ENCODE measurements around the gene ACSL1. TPM values are rescaled to one million over a fixed set of nuclear protein-coding genes. Genes with fewer than 3 reads are reported as not detected.

The ACSL1 gene
- total and polyA plus RNA-seq, 2 of the 8 experiments (the other 6 are each of a cell fraction or from before 2014, with no cell fraction given), result 2.3 to 8.7 TPM

DNA sequence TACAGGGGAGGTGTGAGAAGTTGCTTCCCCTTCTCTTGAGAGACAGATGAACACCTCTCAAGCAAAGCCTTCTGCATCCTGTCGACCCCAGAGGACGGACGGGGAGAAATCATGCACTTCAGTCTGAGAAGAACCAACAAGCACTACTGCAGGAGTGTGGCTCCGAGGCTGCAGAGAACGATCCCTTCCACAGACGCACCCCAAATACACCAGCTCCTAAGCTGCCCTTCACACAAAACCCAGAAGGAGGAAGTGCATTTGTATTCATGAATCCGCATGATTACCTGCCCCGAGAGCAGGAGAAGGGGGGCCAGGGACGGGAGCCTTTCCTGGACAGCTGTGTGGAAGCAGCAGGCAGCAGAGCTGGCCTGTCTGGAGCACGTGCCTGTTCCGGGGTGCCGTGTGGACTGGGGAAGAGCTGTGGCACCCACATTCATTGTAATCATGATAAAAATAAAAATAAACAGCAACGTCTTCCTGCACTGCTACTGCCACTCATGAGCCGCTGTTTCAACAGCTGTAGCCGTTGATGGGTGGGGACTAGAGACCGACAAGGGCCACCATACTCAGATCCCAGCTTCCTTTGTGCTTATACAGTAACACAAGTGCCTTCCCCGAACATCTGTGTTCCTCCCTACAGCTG is 42.9 kb downstream of the ACSL1 start:
- Histone ChIP-seq H3K27me3 (replicated peaks in 1 of 4; ENCODE audit: control insufficient read depth in 3 of 4, extremely low read depth in 1 of 4, insufficient read depth in 3 of 4, low read length in 3 of 4) (no peaks in the 10 kb centered on the region), H3K27ac (ENCODE audit: low read depth, low read length) (no peak overlapping the region), H3K79me2 (ENCODE audit: control insufficient read depth in 1 of 2, insufficient read depth in 2 of 2, low read length in 2 of 2) (no peaks in the 10 kb centered on the region), H2BK5ac (ENCODE audit: low read depth, low read length) (peak overlapping the region; percentile 32; the same call in 1 of the 2 replicates), H3K14ac (ENCODE audit: insufficient read length) (no peak overlapping the region), H2BK12ac (ENCODE audit: low read depth, low read length) (peak overlapping the region; percentile 33; the same call in 1 of the 2 replicates), H4K8ac (ENCODE audit: extremely low read depth, insufficient read depth, low read length) (no peak overlapping the region), H3K9me3 (ENCODE audit: insufficient read depth in 2 of 2, low read depth in 1 of 2, low read length in 1 of 2) (0 out of 4 replicates have a peak, but pooled peaks cover 0 to 6% of the 10 kb centered on the region in 2 experiments), H3K4me1 (replicated peaks in 1 of 4; ENCODE audit: control insufficient read depth in 3 of 4, insufficient read depth in 4 of 4, low read length in 3 of 4) (peaks cover 0 to 5% (median 1%) of the 10 kb centered on the region in 4 experiments; a peak in 2 of 7 replicates), H3K79me1 (ENCODE audit: low read depth, low read length) (no peaks in the 10 kb centered on the region), H3K23ac (ENCODE audit: insufficient read length) (no peak overlapping the region), H2BK20ac (ENCODE audit: low read length) (peak overlapping the region; percentile 35; the same call in 1 of the 2 replicates), H4K91ac (replicated peaks; ENCODE audit: insufficient read length, low read length) (no peak overlapping the region), H4K5ac (ENCODE audit: insufficient read length, low read depth, low read length) (no peak overlapping the region), H2BK120ac (replicated peaks; ENCODE audit: low read depth, low read length) (no peak overlapping the region), H2BK15ac (ENCODE audit: low read length) (0 out of 2 replicates have a peak overlapping the region, but pooled peaks have one; percentile 19), H2AFZ (ENCODE audit: low read length) (peak overlapping the region; percentile 43; the same call in 1 of the 2 replicates), H3K4me2 (ENCODE audit: insufficient read depth in 1 of 2, low read depth in 2 of 2, low read length in 2 of 2) (no peak overlapping the region), H3K18ac (ENCODE audit: extremely low read depth, low read length) (no peak overlapping the region), H2AK5ac (ENCODE audit: low read depth, low read length) (no peak overlapping the region), H3K4ac (replicated peaks; ENCODE audit: insufficient read length, low read depth, low read length) (no peak overlapping the region), H3K4me3 (ENCODE audit: extremely low read depth in 1 of 4, insufficient read depth in 2 of 4, low read depth in 3 of 4, low read length in 4 of 4) (no peak overlapping the region), H4K20me1 (replicated peaks in 1 of 2; ENCODE audit: control insufficient read depth in 1 of 2, insufficient read depth in 2 of 2, low read length in 2 of 2) (no peaks in the 10 kb centered on the region), H3K23me2 (ENCODE audit: low read depth, low read length) (0 out of 2 replicates have a peak, but pooled peaks cover 2% of the 10 kb centered on the region), H3K9ac (replicated peaks in 1 of 4; ENCODE audit: extremely low read depth in 1 of 4, low read depth in 3 of 4, low read length in 3 of 4) (no peak overlapping the region), H3K56ac (replicated peaks; ENCODE audit: insufficient read length, low read depth, low read length) (no peak overlapping the region), H3K36me3 (ENCODE audit: control insufficient read depth in 2 of 4, insufficient read depth in 4 of 4, low read length in 3 of 4) (no peaks in the 10 kb centered on the region; a peak in 1 of 8 replicates)
- no peak for FAIRE-seq
- ChIA-PET CTCF (ENCODE audit: partially characterized antibody) (interaction anchor here (0.7 to 2.1 kb wide), 4 partner anchors 9 to 352 kb away, joined by 4 to 9 read pairs (median 4); no protein-coding TSS in a partner anchor), POLR2A (ENCODE audit: partially characterized antibody) (interaction anchor here (1.2 kb wide), 1 partner anchor 10 kb away, joined by 3 read pairs; no protein-coding TSS in a partner anchor)
- no peak for DNase-seq (ENCODE audit: low read depth in 1 of 2, low spot score in 2 of 2)
- 82% methylated on average over 16 of the region's 17 CpGs; no CpG with 5 or more reads in 1 of the 2 experiments for WGBS, 2 experiments (ENCODE audit: extremely low coverage in 1 of 2, insufficient coverage in 1 of 2, insufficient read length in 1 of 2, insufficient replicate concordance in 2 of 2, low coverage in 1 of 2, low lambda C conversion rate in 2 of 2, missing lambda C conversion rate in 1 of 2)
- TF ChIP-seq, protein P1, sequence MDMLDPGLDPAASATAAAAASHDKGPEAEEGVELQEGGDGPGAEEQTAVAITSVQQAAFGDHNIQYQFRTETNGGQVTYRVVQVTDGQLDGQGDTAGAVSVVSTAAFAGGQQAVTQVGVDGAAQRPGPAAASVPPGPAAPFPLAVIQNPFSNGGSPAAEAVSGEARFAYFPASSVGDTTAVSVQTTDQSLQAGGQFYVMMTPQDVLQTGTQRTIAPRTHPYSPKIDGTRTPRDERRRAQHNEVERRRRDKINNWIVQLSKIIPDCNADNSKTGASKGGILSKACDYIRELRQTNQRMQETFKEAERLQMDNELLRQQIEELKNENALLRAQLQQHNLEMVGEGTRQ (IDR thresholded peaks at IDR 0.05; ENCODE audit: low read length), result no peak
- TF ChIP-seq KDM1A (IDR thresholded peaks at IDR 0.05; ENCODE audit: borderline replicate concordance, low read length) (no peak), CREB1 (IDR thresholded peaks at IDR 0.05) (no peak), CTBP2 (IDR thresholded peaks at IDR 0.05; ENCODE audit: borderline replicate concordance, insufficient read depth, insufficient read length, low read length) (no peak), CHD1 (IDR thresholded peaks at IDR 0.05; ENCODE audit: low read depth, low read length) (no peak), POLR2A (IDR thresholded peaks at IDR 0.05; ENCODE audit: control extremely low read depth in 1 of 2, low read depth in 2 of 2, low read length in 2 of 2) (no peak), POU5F1 (IDR thresholded peaks at IDR 0.05; ENCODE audit: low read depth, low read length) (no peak), NRF1 (IDR thresholded peaks at IDR 0.05; ENCODE audit: low read depth, low read length) (no peak), CHD2 (IDR thresholded peaks at IDR 0.05; ENCODE audit: low read length) (no peak), KDM4A (IDR thresholded peaks at IDR 0.05; ENCODE audit: low read depth, low read length, severe bottlenecking) (no peak), SUZ12 (IDR thresholded peaks at IDR 0.05; ENCODE audit: low read length) (no peak), FOSL1 (IDR thresholded peaks at IDR 0.05; ENCODE audit: insufficient read depth, low read depth, low read length) (no peak)

All from H1 (cell line).